A673 (cell line): ENCODE results near the gene HES7. TPM values are rescaled to one million over a fixed set of nuclear protein-coding genes. Genes with fewer than 3 reads are reported as not detected.

Experiments
- BruUV-seq: library from RNA; stranded (reverse); fragments of 400-500 nt; replicated peaks from 2 replicates; lab custom pipeline; 2021; lab: Mats Ljungman, UMichigan
- CTCF ChIA-PET: fragments of 300-600 bp; sonication (Branson Sonifier 250); formaldehyde crosslinking; loops from one replicate; lab custom pipeline; 2022; ENCODE audit warnings: antibody characterized with exemption; lab: Charles Lee
- POLR2A ChIA-PET: fragments of 300-600 bp; sonication (Branson Sonifier 250); formaldehyde crosslinking; loops from one replicate; lab custom pipeline; 2022; ENCODE audit warnings: antibody characterized with exemption; ENCODE audit not compliant: low non-redundant PET; lab: Charles Lee
- DNase-seq: peaks from one replicate; pipeline ENCODE4 v3.0.0-alpha.2; 2015; ENCODE audit warnings: low spot score
- H3K27ac ChIP-seq: fragments of 200-600 bp; sonication (generic); 2 replicates; pipeline ENCODE4 v1.5.1; 2016; ENCODE audit warnings: mixed run types, low read depth, mild to moderate bottlenecking, mixed read lengths, antibody characterized with exemption, low read length; ENCODE audit not compliant: poor library complexity, severe bottlenecking
- H3K27me3 ChIP-seq: fragments of 200-600 bp; sonication (generic); replicated peaks from 2 replicates; pipeline ENCODE4 v1.6.1; 2017; ENCODE audit warnings: mixed run types, low read depth, mild to moderate bottlenecking, mixed read lengths, antibody characterized with exemption, low read length; ENCODE audit not compliant: insufficient read depth, poor library complexity
- H3K36me3 ChIP-seq: fragments of 200-600 bp; sonication (generic); 2 replicates; pipeline ENCODE4 v1.6.1; 2016; ENCODE audit warnings: mixed run types, mild to moderate bottlenecking, mixed read lengths, antibody characterized with exemption, low read length; ENCODE audit not compliant: insufficient read depth, poor library complexity, severe bottlenecking
- H3K4me1 ChIP-seq: fragments of 200-600 bp; sonication (generic); 2 replicates; pipeline ENCODE4 v1.6.1; 2017; ENCODE audit warnings: mixed run types, mild to moderate bottlenecking, mixed read lengths, antibody characterized with exemption, low read length; ENCODE audit not compliant: insufficient read depth, poor library complexity, severe bottlenecking
- H3K4me3 ChIP-seq: fragments of 200-600 bp; sonication (generic); 2 replicates; pipeline ENCODE4 v1.5.1; 2016; ENCODE audit warnings: low read depth, mixed run types, mild to moderate bottlenecking, mixed read lengths, low read length; ENCODE audit not compliant: poor library complexity, severe bottlenecking
- H3K9me3 ChIP-seq: fragments of 200-600 bp; sonication (generic); 2 replicates; pipeline ENCODE4 v1.6.1; 2016; ENCODE audit warnings: mixed run types, low read depth, mild to moderate bottlenecking, mixed read lengths, antibody characterized with exemption, low read length; ENCODE audit not compliant: poor library complexity, severe bottlenecking
- EZH2 ChIP-seq: fragments of 200-600 bp; sonication (generic); IDR thresholded peaks from 2 replicates; pipeline ENCODE4 v1.6.1; 2017; ENCODE audit warnings: borderline replicate concordance, low read depth, mild to moderate bottlenecking, mixed read lengths, antibody characterized with exemption, low read length; ENCODE audit not compliant: poor library complexity, severe bottlenecking
- intact Hi-C: fragments of 100-400 bp; cut with micrococcal nuclease; formaldehyde crosslinking; loops from one replicate; pipeline ENCODE4 v1.10.0; 2022; ENCODE audit not compliant: unreplicated experiment
- total RNA-seq: library from RNA; stranded (reverse); gene quantifications from 2 replicates; pipeline ENCODE4 v1.2.3, GENCODE V29; 2021
- TF ChIP-seq, protein P1 (sequence below): fragments of 300-800, 200-600 bp; sonication (generic); conservative IDR thresholded peaks from 2 replicates; pipeline ENCODE4 v1.5.1; 2017; ENCODE audit warnings: low read depth, mild to moderate bottlenecking, antibody characterized with exemption, low read length, moderate library complexity, mixed read lengths

HES7 gene
- total RNA-seq, 1 experiment from 2014 or later = 1.7 TPM

DNA sequence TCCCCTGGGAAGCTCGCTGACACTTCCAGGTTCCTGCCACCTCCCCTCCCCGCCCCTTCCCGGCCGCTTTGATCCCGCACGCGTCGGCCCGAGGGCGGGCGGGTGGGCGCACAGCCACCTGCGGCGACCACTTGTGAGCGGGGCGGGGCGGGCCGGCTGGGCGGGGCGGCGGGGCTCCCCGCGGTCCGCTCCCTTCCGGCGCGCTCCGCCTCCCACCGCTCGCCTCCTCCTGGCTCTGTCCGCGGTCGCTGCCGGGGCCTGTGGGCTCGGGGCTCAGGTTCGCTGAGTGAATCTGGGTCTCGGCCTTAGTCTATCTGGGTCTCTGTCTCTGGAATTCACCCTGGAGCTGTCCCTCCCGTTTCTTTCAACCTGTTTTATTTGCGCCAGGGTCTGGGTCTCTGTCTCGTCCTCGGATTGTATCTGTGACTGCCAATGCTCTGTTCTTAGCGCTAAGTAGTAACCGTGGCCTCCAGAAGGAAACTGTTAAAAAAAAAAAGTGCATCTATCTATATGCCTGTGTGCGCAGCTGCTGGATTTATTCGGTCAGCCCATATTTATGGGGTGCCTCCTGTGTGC lies 2.7 kb upstream of the HES7 start:
- no peak for TF ChIP-seq EZH2
- TF ChIP-seq, protein P1, sequence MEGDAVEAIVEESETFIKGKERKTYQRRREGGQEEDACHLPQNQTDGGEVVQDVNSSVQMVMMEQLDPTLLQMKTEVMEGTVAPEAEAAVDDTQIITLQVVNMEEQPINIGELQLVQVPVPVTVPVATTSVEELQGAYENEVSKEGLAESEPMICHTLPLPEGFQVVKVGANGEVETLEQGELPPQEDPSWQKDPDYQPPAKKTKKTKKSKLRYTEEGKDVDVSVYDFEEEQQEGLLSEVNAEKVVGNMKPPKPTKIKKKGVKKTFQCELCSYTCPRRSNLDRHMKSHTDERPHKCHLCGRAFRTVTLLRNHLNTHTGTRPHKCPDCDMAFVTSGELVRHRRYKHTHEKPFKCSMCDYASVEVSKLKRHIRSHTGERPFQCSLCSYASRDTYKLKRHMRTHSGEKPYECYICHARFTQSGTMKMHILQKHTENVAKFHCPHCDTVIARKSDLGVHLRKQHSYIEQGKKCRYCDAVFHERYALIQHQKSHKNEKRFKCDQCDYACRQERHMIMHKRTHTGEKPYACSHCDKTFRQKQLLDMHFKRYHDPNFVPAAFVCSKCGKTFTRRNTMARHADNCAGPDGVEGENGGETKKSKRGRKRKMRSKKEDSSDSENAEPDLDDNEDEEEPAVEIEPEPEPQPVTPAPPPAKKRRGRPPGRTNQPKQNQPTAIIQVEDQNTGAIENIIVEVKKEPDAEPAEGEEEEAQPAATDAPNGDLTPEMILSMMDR = no peak
- ChIA-PET CTCF (no interaction called here), POLR2A (no interaction called here)
- no peaks in the 10 kb centered on the region for H3K36me3 ChIP-seq
- peak overlapping the region; percentile 58 for H3K27ac ChIP-seq
- H3K9me3 ChIP-seq = no peaks in the 10 kb centered on the region
- H3K4me1 ChIP-seq = peaks cover 6% of the 10 kb centered on the region
- no TSS peak for BruUV-seq
- H3K4me3 ChIP-seq = peak overlapping the region; percentile 68
- intact Hi-C loops = loop anchor here (1.0 kb wide), 1 partner anchor 96 kb away; no protein-coding TSS in a partner anchor
- H3K27me3 ChIP-seq = no peaks in the 10 kb centered on the region
- DNase-seq = peak; percentile 74

DNA sequence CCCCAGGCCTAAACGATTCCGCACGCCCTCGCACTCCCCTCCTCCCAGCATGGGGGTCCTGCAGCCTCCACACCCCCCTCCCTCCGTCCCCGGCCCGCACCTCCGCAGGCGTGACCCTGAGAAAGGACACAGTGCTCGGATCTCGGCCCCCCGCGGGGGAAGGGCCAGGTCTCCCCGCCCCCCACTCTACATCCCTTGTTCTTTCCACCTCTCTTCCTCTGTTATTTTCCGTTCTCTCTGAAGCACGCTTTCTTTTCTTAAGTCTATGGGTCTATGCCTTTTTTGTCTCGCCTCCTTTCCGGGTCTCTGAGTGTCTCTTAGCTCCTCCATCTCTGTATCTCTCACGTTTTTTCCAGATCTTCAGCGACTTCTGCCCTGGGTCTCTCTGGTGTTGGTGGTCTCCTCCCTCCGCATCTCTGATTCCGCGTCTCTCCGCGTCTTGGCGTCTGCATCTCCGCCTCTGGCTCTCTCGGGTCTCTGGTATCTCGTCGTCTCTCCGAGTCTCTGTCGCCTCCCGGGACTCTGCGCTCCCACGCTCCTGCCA lies 2.1 kb upstream of the HES7 start:
- CTCF ChIA-PET = no interaction called here

DNA sequence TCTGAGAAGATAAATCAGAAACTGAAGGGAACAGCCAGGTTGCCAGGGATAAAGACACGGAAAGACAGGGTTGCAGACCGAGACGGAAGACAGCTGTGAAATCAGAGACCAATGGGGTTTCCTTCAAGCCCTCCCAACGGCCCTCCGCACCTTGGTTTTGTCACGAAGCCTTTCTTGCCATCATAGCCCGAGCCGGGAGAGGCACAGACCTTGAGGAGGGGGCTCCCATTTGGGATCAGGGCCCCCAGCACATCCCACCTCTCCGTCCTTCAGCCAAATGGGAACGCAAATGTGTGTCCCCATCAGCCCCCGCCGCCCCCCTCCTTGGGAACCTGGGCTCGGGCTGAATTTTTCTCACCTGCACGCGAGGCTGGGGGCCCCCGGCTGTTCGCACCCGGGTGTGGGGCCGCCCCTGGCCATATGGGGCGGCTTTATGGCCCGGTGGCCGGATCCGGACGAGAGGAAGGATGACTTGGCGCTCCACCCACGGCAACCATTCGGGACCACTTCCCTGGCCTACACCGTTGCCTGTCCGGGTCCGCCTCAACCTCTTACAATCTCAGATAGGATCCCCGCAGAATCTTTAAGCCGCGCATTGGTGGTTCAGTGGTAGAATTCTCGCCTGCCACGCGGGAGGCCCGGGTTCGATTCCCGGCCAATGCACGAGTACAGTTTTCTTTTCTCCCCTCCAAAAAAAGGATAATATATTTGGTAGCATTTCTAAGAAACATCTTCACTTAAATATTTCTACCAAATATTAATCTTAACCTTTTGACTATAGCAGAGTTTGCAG lies 1.4 kb upstream of the HES7 start:
- H3K27me3 ChIP-seq = no peaks in the 10 kb centered on the region
- peak; percentile 90 for DNase-seq

More for the DNA sequence above, 2.1 kb upstream of the HES7 start:
- no peak for TF ChIP-seq EZH2
- TF ChIP-seq, protein P1 = no peak
- peak overlapping the region; percentile 58 for H3K27ac ChIP-seq
- no TSS peak for BruUV-seq
- intact Hi-C loops = loop anchor here (1.0 kb wide), 1 partner anchor 96 kb away; no protein-coding TSS in a partner anchor
- peak overlapping the region; percentile 68 for H3K4me3 ChIP-seq
- no peaks in the 10 kb centered on the region for H3K9me3 ChIP-seq
- peak; percentile 75 for DNase-seq
- no peaks in the 10 kb centered on the region for H3K27me3 ChIP-seq
- peaks cover 6% of the 10 kb centered on the region for H3K4me1 ChIP-seq
- POLR2A ChIA-PET = no interaction called here
- no peaks in the 10 kb centered on the region for H3K36me3 ChIP-seq

More for the DNA sequence above, 1.4 kb upstream of the HES7 start:
- Histone ChIP-seq H3K36me3 (no peaks in the 10 kb centered on the region), H3K9me3 (no peaks in the 10 kb centered on the region), H3K4me3 (peak overlapping the region; percentile 68), H3K4me1 (peaks cover 6% of the 10 kb centered on the region), H3K27ac (peak overlapping the region; percentile 58)
- BruUV-seq = no TSS peak
- ChIA-PET CTCF (no interaction called here), POLR2A (no interaction called here)
- intact Hi-C loops = no loop called here
- TF ChIP-seq, protein P1 = no peak
- no peak for TF ChIP-seq EZH2
